Fibroblast of lung (primary cell): ENCODE results near the gene SSBP1.

Source experiments
- CTCF ChIP-seq, 2 donors: IDR thresholded peaks in 1 of 2; conservative IDR thresholded peaks in 1 of 2; 1 replicate in 1 of 2; 2 replicates in 1 of 2; pipeline ENCODE4 v1.5.1; 2011 to 2012; ENCODE audit warnings: low read length in 2 of 2, control low read depth in 1 of 2, inconsistent platforms in 1 of 2, low read depth in 1 of 2, mild to moderate bottlenecking in 1 of 2
- EZH2 ChIP-seq: IDR thresholded peaks from 2 replicates; pipeline ENCODE4 v1.5.1; 2012; ENCODE audit warnings: low read length, control low read depth, mild to moderate bottlenecking; ENCODE audit errors: missing control alignments

DNA sequence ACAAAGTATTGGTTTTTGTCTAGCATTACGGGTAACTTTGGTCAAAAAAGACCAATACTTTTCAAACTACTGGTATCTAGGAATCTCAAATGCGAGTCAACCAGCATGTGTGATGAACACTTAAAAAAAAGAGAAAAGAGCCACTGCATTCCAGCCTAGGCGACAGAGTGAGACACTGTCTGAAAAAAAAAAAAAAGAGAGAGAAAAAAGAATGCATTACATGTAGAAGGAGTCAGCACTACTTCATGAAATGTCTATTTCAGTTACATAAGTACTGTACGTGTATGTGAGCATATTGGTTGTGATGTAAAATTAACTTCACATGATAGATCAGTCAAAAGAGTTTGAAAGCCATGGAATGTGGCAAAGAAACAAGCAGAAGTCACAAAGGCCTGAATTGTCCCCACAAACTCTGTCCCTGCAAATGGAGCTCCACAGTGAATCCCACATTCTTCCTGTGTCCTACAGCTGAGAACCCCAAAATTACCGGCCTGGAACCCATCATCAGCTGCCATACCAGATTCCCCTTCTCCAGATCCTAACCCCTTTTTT is 37.8 kb upstream of the SSBP1 start:
- TF ChIP-seq CTCF (conservative IDR thresholded peaks at IDR 0.05 in 1 of 2, IDR thresholded peaks at IDR 0.05 in 1 of 2; ENCODE audit: low read depth in 1 of 2, low read length in 2 of 2) (no peak), EZH2 (no peak)
